HepG2 (cell line): ENCODE results near the gene CCSER1.
"Not testable (repeated sequence)": the region's sequence is repeated elsewhere in the genome, so short reads cannot be mapped to it uniquely, and the experiment has no call there.

Experiments used
- ADNP ChIP-seq: sonication (generic); formaldehyde crosslinking; IDR thresholded peaks from 2 replicates; pipeline ENCODE4 v1.4.0; 2020; ENCODE audit warnings: missing genetic modification reagents
- FOXP4 ChIP-seq: sonication (generic); formaldehyde crosslinking; IDR thresholded peaks from 2 replicates; pipeline ENCODE4 v1.4.0; 2020; ENCODE audit warnings: missing genetic modification reagents
- HDAC2 ChIP-seq: sonication (generic); formaldehyde crosslinking; IDR thresholded peaks from 2 replicates; pipeline ENCODE4 v1.4.0; 2020; ENCODE audit warnings: missing genetic modification reagents
- JUND ChIP-seq: sonication (generic); formaldehyde crosslinking; IDR thresholded peaks from 2 replicates; pipeline ENCODE4 v1.8.0; 2022; ENCODE audit warnings: mild to moderate bottlenecking, missing genetic modification reagents
- MYNN ChIP-seq: sonication (generic); formaldehyde crosslinking; IDR thresholded peaks from 2 replicates; pipeline ENCODE4 v1.4.0; 2020; ENCODE audit warnings: mild to moderate bottlenecking, low read depth, missing genetic modification reagents
- POLR2A ChIP-seq, 2 experiments: IDR thresholded peaks; 2 replicates each; pipeline ENCODE4 v1.6.1; 2011; ENCODE audit warnings: low read depth in 2 of 2, low read length in 2 of 2, mild to moderate bottlenecking in 1 of 2, moderate library complexity in 1 of 2; ENCODE audit not compliant: insufficient read depth in 1 of 2
- SP1 ChIP-seq, 2 experiments: fragments of 450-650 bp in 1 of 2; sonication (generic) in 1 of 2; formaldehyde crosslinking in 1 of 2; IDR thresholded peaks; 2 replicates each; pipeline versions ENCODE4 v1.4.0 to v1.6.1; 2016 to 2020; ENCODE audit warnings: missing genetic modification reagents in 1 of 2
- TCF7 ChIP-seq: sonication (generic); IDR thresholded peaks from 2 replicates; pipeline ENCODE4 v1.6.1; 2016; ENCODE audit warnings: antibody characterized with exemption, low read depth

DNA sequence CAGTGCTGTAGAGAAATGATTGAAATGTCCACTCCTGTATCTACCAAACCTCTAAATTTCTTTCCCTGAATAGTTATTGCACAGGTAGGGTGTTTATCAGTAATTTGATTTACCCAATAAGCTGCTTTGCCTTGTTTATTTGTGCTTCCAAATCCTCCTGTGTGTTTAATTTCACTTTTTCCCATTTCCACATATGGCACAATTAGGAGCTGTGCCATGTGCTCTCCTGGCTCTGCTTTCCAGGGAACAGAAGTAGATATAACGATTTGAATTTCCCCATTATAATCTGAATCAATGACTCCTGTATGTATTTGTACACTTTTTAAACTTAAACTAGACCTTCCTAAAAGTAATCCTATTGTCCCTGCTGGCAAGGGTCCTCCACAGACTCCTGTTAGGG lies 1057.9 kb downstream of the CCSER1 start:
- not testable (repeated sequence) for TF ChIP-seq FOXP4; TCF7; SP1 (IDR thresholded peaks at IDR 0.05); SP1 (CRISPR knock-in tag; IDR thresholded peaks at IDR 0.05); POLR2A (IDR thresholded peaks at IDR 0.05; ENCODE audit: insufficient read depth in 1 of 2, low read depth in 2 of 2, low read length in 2 of 2); MYNN; HDAC2 (CRISPR knock-in tag); ADNP; JUND (CRISPR knock-in tag)
